Measurements from ENCODE around the gene PAWR. TPM values are rescaled to one million over a fixed set of nuclear protein-coding genes. Genes with fewer than 3 reads are reported as not detected.

Gene PAWR
- total RNA-seq, 1 donor from 2014 or later: 103 TPM

- Histone ChIP-seq H3K9ac (no peak overlapping the region), H3K4me2 (no peak overlapping the region), H3K27ac (no peak overlapping the region), H2AFZ (replicated peaks) (no peak overlapping the region), H3K36me3 (peaks cover 5% of the 10 kb centered on the region), H3K4me1 (no peaks in the 10 kb centered on the region), H3F3A (ENCODE audit: low read depth) (peaks cover 4% of the 10 kb centered on the region), H3K27me3 (no peaks in the 10 kb centered on the region), H4K20me1 (ENCODE audit: low read depth) (peaks cover 14% of the 10 kb centered on the region), H3K4me3 (no peak overlapping the region), H3K9me3 (ENCODE audit: low read depth) (no peaks in the 10 kb centered on the region), H3K79me2 (ENCODE audit: low read depth) (peaks cover 94% of the 10 kb centered on the region)
- no peak overlapping the region for H3K4me3 Mint-ChIP-seq
- no peaks in the 10 kb centered on the region for H3K27me3 Mint-ChIP-seq (ENCODE audit: insufficient read depth, low read depth)
- H3K4me1 Mint-ChIP-seq: no peaks in the 10 kb centered on the region
- TF ChIP-seq EZH2 (IDR thresholded peaks at IDR 0.05) (no peak), EZH2phosphoT487 (IDR thresholded peaks at IDR 0.05) (no peak)
- TF ChIP-seq, protein P1, sequence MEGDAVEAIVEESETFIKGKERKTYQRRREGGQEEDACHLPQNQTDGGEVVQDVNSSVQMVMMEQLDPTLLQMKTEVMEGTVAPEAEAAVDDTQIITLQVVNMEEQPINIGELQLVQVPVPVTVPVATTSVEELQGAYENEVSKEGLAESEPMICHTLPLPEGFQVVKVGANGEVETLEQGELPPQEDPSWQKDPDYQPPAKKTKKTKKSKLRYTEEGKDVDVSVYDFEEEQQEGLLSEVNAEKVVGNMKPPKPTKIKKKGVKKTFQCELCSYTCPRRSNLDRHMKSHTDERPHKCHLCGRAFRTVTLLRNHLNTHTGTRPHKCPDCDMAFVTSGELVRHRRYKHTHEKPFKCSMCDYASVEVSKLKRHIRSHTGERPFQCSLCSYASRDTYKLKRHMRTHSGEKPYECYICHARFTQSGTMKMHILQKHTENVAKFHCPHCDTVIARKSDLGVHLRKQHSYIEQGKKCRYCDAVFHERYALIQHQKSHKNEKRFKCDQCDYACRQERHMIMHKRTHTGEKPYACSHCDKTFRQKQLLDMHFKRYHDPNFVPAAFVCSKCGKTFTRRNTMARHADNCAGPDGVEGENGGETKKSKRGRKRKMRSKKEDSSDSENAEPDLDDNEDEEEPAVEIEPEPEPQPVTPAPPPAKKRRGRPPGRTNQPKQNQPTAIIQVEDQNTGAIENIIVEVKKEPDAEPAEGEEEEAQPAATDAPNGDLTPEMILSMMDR (IDR thresholded peaks at IDR 0.05): no peak
- no peaks in the 10 kb centered on the region for H3K9me3 Mint-ChIP-seq
- no peak for DNase-seq (ENCODE audit: low spot score)
- H3K36me3 Mint-ChIP-seq: peaks cover 16% of the 10 kb centered on the region
- no peak overlapping the region for H3K27ac Mint-ChIP-seq
These were observed 71.8 kb downstream of the PAWR start for GRCh38 chr12:79618848-79619404.

- H3K4me2 ChIP-seq: no peak overlapping the region
- no peak for TF ChIP-seq EZH2 (IDR thresholded peaks at IDR 0.05)
- TF ChIP-seq EZH2phosphoT487 (IDR thresholded peaks at IDR 0.05): no peak
- TF ChIP-seq, protein P1 (IDR thresholded peaks at IDR 0.05): no peak
- Mint-ChIP-seq H3K36me3 (peaks cover 16% of the 10 kb centered on the region), H3K9me3 (no peaks in the 10 kb centered on the region), H3K27me3 (ENCODE audit: insufficient read depth, low read depth) (no peaks in the 10 kb centered on the region), H3K27ac (no peak overlapping the region), H3K4me3 (no peak overlapping the region), H3K4me1 (no peaks in the 10 kb centered on the region)
- peaks cover 5% of the 10 kb centered on the region for H3K36me3 ChIP-seq
- no peaks in the 10 kb centered on the region for H3K27me3 ChIP-seq
- peaks cover 86% of the 10 kb centered on the region for H3K79me2 ChIP-seq (ENCODE audit: low read depth)
- no peak for DNase-seq (ENCODE audit: low spot score)
- H3K4me3 ChIP-seq: no peak overlapping the region
- H3K9ac ChIP-seq: no peak overlapping the region
- no peak overlapping the region for H3K27ac ChIP-seq
- peaks cover 14% of the 10 kb centered on the region for H4K20me1 ChIP-seq (ENCODE audit: low read depth)
- H3K9me3 ChIP-seq (ENCODE audit: low read depth): no peaks in the 10 kb centered on the region
- no peaks in the 10 kb centered on the region for H3K4me1 ChIP-seq
- H2AFZ ChIP-seq (replicated peaks): no peak overlapping the region
- H3F3A ChIP-seq (ENCODE audit: low read depth): peaks cover 4% of the 10 kb centered on the region
These were observed 73.1 kb downstream of the PAWR start for GRCh38 chr12:79617696-79618095.

DNA sequence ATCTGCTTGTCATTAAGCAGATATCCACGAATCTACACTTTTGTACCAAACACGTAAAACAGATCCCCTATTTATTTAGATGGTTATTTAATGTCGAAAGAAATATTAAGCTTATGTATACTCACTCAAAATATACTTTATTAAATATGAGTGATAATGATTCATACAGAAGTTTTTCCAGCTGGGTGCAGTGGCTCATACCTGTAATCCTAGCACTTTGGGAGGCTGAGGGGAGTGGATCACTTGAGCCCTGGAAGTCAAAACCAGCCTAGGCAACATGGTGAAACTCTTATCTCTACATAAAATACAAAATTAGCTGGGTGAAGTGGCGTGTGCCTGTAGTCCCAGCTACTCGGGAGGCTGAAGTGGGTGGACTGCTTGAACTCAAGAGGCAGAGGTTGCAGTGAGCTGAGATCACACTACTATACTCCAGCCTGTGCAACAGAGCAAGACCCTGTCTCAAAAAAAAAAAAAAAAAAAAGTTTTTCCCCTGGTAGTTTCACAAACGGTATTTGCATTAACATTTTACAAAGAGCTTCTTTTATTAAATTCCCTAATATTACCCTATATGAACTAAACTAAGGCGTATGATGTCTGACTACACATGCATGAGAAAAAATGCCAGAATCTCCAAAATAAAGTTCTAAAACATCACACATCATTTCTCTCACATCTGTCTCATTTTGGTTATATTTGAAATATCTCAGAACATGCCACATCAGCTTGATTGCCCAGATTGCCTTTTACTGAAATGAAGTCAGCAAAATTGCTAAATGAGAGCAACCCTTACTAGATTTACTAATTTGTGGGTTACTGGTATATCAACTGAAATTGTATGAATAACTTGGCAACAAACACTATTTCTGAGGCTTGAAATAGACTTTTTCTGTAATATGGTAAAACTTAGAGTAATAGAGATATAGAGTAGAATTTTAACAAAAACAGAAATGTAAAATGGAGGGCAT lies 74.9 kb downstream of the PAWR start:
- Mint-ChIP-seq H3K9me3 (no peaks in the 10 kb centered on the region), H3K27ac (no peak overlapping the region), H3K4me1 (no peaks in the 10 kb centered on the region), H3K27me3 (ENCODE audit: insufficient read depth, low read depth) (no peaks in the 10 kb centered on the region), H3K36me3 (peaks cover 14% of the 10 kb centered on the region), H3K4me3 (no peak overlapping the region)
- Histone ChIP-seq H4K20me1 (ENCODE audit: low read depth) (peaks cover 10% of the 10 kb centered on the region), H3K4me2 (no peak overlapping the region), H2AFZ (replicated peaks) (no peak overlapping the region), H3K4me1 (no peaks in the 10 kb centered on the region), H3K4me3 (no peak overlapping the region), H3F3A (ENCODE audit: low read depth) (peaks cover 4% of the 10 kb centered on the region), H3K36me3 (peaks cover 5% of the 10 kb centered on the region), H3K27me3 (no peaks in the 10 kb centered on the region), H3K9ac (no peak overlapping the region), H3K27ac (no peak overlapping the region), H3K9me3 (ENCODE audit: low read depth) (no peaks in the 10 kb centered on the region), H3K79me2 (ENCODE audit: low read depth) (peaks cover 77% of the 10 kb centered on the region)
- TF ChIP-seq, protein P1 (IDR thresholded peaks at IDR 0.05): no peak
- TF ChIP-seq EZH2 (IDR thresholded peaks at IDR 0.05): no peak
- no peak for TF ChIP-seq EZH2phosphoT487 (IDR thresholded peaks at IDR 0.05)
- no peak for DNase-seq (ENCODE audit: low spot score)

All from neural progenitor cell (in vitro differentiated cells).